Chondrocyte (in vitro differentiated cells): ENCODE results near the gene RSPH1. TPM values are rescaled to one million over a fixed set of nuclear protein-coding genes. Genes with fewer than 3 reads are reported as not detected.

Source experiments
- DNase-seq: peaks from one replicate; pipeline ENCODE4 v3.0.0; 2021; ENCODE audit warnings: mixed read lengths, low spot score
- H3K27ac Mint-ChIP-seq: one replicate; pipeline ENCODE4 v1.8.0; 2021; ENCODE audit warnings: mild to moderate bottlenecking, moderate library complexity, mixed read lengths; ENCODE audit not compliant: unreplicated experiment
- H3K27me3 Mint-ChIP-seq: 2 replicates; pipeline ENCODE4 v1.8.0; 2021; ENCODE audit warnings: low read depth, mixed read lengths
- H3K36me3 Mint-ChIP-seq: 2 replicates; pipeline ENCODE4 v1.8.0; 2021; ENCODE audit warnings: low read depth, mixed read lengths
- H3K4me1 Mint-ChIP-seq: 2 replicates; pipeline ENCODE4 v1.8.0; 2021; ENCODE audit warnings: low read depth, mild to moderate bottlenecking, mixed read lengths
- H3K4me3 Mint-ChIP-seq: one replicate; pipeline ENCODE4 v1.8.0; 2021; ENCODE audit warnings: mild to moderate bottlenecking, moderate library complexity, mixed read lengths; ENCODE audit not compliant: unreplicated experiment
- H3K9me3 Mint-ChIP-seq: 2 replicates; pipeline ENCODE4 v1.8.0; 2021; ENCODE audit warnings: low read depth, mixed read lengths
- total RNA-seq: library from RNA; stranded (reverse); gene quantifications from 3 replicates; pipeline ENCODE4 v1.2.1, GENCODE V29; 2021
- TF ChIP-seq, protein P1 (sequence below): fragments of 200-600 bp; sonication (generic); IDR thresholded peaks from 2 replicates; pipeline ENCODE4 v1.5.0; 2021; ENCODE audit warnings: antibody characterized with exemption, mild to moderate bottlenecking, moderate library complexity

Gene RSPH1
- total RNA-seq, 1 donor from 2014 or later: 0.15 TPM

DNA sequence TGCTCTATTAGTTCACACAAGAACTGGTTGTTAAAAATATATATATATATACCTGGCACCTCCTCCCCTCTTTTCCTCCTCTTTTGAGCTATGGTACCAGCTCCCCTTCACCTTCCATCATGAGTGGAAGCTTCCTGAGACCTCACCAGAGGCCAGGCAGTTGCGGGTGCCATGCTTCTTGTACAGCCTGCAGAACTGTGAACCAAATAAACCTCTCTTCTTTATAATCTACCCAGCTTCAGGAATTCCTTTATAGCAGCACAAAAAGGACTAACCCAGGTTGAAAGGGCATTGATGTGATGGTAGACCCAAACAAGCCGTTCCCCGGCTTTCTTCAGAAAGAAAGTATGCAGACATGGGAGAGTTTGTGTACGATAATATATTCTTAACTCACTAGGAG is 14.9 kb downstream of the RSPH1 start:
- DNase-seq: no peak
- TF ChIP-seq, protein P1, sequence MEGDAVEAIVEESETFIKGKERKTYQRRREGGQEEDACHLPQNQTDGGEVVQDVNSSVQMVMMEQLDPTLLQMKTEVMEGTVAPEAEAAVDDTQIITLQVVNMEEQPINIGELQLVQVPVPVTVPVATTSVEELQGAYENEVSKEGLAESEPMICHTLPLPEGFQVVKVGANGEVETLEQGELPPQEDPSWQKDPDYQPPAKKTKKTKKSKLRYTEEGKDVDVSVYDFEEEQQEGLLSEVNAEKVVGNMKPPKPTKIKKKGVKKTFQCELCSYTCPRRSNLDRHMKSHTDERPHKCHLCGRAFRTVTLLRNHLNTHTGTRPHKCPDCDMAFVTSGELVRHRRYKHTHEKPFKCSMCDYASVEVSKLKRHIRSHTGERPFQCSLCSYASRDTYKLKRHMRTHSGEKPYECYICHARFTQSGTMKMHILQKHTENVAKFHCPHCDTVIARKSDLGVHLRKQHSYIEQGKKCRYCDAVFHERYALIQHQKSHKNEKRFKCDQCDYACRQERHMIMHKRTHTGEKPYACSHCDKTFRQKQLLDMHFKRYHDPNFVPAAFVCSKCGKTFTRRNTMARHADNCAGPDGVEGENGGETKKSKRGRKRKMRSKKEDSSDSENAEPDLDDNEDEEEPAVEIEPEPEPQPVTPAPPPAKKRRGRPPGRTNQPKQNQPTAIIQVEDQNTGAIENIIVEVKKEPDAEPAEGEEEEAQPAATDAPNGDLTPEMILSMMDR: no peak
- Mint-ChIP-seq H3K36me3 (peaks cover 2% of the 10 kb centered on the region), H3K9me3 (no peaks in the 10 kb centered on the region), H3K27ac (no peak overlapping the region), H3K4me1 (no peaks in the 10 kb centered on the region), H3K4me3 (no peak overlapping the region), H3K27me3 (peaks cover 9% of the 10 kb centered on the region)

DNA sequence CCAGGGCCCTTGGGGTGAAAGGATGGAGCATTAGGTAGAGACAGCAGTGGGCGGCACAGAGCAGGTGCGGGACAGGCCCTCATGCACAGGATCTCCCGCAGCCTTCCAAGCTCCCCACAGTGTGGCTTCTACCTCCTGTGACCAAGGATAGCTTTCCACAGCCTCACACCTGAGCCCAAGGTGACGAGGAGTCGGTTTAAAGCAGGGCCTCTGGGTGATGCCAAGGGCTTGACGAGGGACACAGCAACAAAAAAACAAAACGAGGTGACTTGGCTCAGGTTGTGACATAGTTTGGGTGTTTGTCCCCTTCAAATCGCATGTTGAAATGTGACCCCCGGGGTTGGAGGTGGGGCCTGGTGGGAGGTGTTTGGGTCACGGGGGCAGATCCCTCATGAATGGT is 15.3 kb downstream of the RSPH1 start:
- Mint-ChIP-seq H3K4me3 (no peak overlapping the region), H3K9me3 (no peaks in the 10 kb centered on the region), H3K4me1 (no peaks in the 10 kb centered on the region), H3K27me3 (peaks cover 6% of the 10 kb centered on the region), H3K36me3 (peaks cover 2% of the 10 kb centered on the region), H3K27ac (no peak overlapping the region)
- TF ChIP-seq, protein P1: no peak
- no peak for DNase-seq

DNA sequence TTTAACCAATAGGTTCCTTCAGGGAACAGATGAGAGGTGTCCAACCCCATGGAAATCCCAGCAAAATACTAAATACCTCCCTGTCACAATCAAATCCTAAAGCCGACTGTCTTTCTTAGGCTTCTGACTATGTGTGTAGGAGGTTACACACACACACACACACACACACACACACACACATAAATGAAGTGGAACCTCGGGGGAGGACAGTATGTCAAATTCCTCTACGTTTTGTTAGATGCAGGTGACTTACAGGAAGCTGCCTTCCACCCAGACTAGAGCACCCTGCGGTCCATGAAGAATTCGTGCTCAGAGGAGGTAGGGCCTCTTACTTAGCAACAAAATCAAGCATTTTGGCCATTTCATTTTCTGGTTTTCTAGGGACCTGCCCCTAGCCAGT is 16.4 kb downstream of the RSPH1 start:
- TF ChIP-seq, protein P1: no peak
- Mint-ChIP-seq H3K9me3 (no peaks in the 10 kb centered on the region), H3K36me3 (peaks cover 2% of the 10 kb centered on the region), H3K27me3 (peaks cover 3% of the 10 kb centered on the region), H3K4me1 (peaks cover 2% of the 10 kb centered on the region), H3K27ac (no peak overlapping the region), H3K4me3 (no peak overlapping the region)
- no peak for DNase-seq

DNA sequence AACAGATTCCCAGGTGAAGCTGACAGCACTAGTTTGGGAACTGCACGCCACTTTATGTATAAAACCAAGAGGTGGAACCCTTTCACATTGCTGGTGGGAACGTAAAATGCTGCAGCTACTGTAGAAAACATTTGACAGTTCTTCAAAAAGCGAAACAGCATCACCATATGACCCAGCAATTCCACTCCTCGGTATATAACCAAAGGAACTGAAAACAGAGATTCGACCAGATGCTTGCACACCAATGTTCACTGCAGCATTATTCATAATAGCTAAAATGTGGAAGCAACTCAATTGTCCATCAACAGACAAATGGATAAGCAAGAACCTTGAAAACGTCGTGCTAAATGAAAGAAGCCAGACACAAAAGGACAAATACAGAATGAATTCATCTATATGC is 17.5 kb downstream of the RSPH1 start:
- no peak for DNase-seq
- Mint-ChIP-seq H3K27ac (no peak overlapping the region), H3K4me3 (no peak overlapping the region), H3K9me3 (no peaks in the 10 kb centered on the region), H3K4me1 (peaks cover 11% of the 10 kb centered on the region), H3K36me3 (peaks cover 2% of the 10 kb centered on the region), H3K27me3 (peaks cover 3% of the 10 kb centered on the region)
- TF ChIP-seq, protein P1: no peak

DNA sequence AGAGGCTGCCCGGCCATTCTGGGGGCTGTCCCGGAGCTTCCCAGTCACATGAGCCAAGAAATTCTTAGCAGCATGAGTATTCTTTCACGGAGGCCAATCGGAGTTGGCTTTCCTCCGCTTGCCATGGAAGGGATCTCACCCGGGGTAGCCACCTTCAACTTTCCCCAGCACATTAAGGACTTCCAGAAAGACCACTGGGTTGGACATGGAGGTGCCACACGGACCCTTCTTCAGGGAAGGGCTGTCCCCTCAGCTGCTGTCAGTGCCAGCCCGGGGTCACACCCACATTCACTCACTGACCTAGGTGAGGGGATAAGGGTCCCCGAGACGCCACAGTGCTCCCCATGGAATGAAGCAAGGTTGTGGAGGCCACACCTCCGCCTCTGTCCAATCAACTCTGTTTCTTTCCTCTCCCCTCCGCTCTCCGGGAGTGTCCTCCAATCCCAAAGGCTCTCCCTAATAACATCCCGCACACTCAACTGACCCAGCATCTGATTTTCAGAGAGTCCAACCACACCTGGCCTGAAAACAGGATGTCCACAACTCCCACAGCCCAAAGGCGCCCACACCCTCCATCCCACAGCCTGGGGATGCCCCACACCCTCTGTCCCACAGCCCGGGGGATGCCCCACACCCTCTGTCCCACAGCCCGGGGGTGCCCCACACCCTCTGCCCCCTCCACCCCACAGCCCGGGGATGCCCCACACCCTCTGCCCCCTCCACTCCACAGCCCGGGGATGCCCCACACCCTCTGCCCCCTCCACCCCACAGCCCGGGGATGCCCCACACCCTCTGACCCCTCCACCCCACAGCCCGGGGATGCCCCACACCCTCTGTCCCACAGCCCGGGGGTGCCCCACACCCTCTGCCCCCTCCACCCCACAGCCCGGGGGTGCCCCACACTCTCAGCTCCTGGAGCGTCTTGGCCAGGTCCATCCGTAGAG is 19.4 kb downstream of the RSPH1 start:
- H3K9me3 Mint-ChIP-seq: no peaks in the 10 kb centered on the region
- H3K27ac Mint-ChIP-seq: no peak overlapping the region
- H3K4me1 Mint-ChIP-seq: peaks cover 11% of the 10 kb centered on the region
- no peak for DNase-seq
- no peak overlapping the region for H3K4me3 Mint-ChIP-seq
- peaks cover 2% of the 10 kb centered on the region for H3K36me3 Mint-ChIP-seq
- TF ChIP-seq, protein P1: no peak
- H3K27me3 Mint-ChIP-seq: no peaks in the 10 kb centered on the region
